ENCODE results near the gene TMEFF2.

The TMEFF2 gene

DNA sequence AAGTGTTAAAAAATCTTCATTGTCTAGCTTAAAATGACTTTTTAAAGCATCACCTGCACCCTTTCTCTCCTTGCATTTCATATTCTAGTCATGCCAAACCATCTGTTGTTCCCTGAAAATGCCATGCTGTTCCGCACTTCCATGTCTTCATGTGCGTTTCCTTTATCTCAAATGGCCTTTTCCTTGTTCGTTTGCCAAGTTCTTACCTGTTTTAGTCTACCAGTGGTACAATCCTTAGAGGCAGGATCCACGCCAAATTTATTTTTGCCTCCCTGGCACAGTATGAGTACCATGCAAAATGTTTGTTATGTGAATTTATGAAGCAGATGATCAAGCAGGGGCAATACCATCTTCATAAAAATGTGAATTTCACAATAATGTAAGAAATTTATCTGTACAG is 37.0 kb downstream of the TMEFF2 start:
- H3K9me3 ChIP-seq (ENCODE audit: insufficient read depth, low read depth, low read length): no peaks in the 10 kb centered on the region
- no peak overlapping the region for H3K4me3 ChIP-seq (ENCODE audit: low read length, poor library complexity, severe bottlenecking)
- H3K4me2 ChIP-seq (ENCODE audit: low read depth, low read length, poor library complexity, severe bottlenecking): no peak overlapping the region
- H3K4me1 ChIP-seq (ENCODE audit: insufficient read depth, low read length, poor library complexity, severe bottlenecking): peaks cover 11% of the 10 kb centered on the region
- H3K36me3 ChIP-seq (ENCODE audit: insufficient read depth, low read length): no peaks in the 10 kb centered on the region
- no peaks in the 10 kb centered on the region for H3F3A ChIP-seq (ENCODE audit: low read depth)
- H3K9ac ChIP-seq (ENCODE audit: low read depth, low read length, poor library complexity, severe bottlenecking): no peak overlapping the region
- H3K27me3 ChIP-seq (ENCODE audit: insufficient read depth, low read length, poor library complexity, severe bottlenecking): no peaks in the 10 kb centered on the region
- no peaks in the 10 kb centered on the region for H4K20me1 ChIP-seq (ENCODE audit: insufficient read depth, low read length, poor library complexity, severe bottlenecking)
- no peaks in the 10 kb centered on the region for H3K9me2 ChIP-seq (replicated peaks; ENCODE audit: low read depth, low read length)
- TF ChIP-seq, protein P1, sequence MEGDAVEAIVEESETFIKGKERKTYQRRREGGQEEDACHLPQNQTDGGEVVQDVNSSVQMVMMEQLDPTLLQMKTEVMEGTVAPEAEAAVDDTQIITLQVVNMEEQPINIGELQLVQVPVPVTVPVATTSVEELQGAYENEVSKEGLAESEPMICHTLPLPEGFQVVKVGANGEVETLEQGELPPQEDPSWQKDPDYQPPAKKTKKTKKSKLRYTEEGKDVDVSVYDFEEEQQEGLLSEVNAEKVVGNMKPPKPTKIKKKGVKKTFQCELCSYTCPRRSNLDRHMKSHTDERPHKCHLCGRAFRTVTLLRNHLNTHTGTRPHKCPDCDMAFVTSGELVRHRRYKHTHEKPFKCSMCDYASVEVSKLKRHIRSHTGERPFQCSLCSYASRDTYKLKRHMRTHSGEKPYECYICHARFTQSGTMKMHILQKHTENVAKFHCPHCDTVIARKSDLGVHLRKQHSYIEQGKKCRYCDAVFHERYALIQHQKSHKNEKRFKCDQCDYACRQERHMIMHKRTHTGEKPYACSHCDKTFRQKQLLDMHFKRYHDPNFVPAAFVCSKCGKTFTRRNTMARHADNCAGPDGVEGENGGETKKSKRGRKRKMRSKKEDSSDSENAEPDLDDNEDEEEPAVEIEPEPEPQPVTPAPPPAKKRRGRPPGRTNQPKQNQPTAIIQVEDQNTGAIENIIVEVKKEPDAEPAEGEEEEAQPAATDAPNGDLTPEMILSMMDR (conservative IDR thresholded peaks at IDR 0.05; ENCODE audit: low read length): no peak
- no peak for TF ChIP-seq EZH2phosphoT487 (IDR thresholded peaks at IDR 0.05; ENCODE audit: borderline replicate concordance)
- no peaks in the 10 kb centered on the region for H3K79me2 ChIP-seq (ENCODE audit: insufficient read depth, low read length)
- no peak overlapping the region for H2AFZ ChIP-seq (ENCODE audit: low read length)

DNA sequence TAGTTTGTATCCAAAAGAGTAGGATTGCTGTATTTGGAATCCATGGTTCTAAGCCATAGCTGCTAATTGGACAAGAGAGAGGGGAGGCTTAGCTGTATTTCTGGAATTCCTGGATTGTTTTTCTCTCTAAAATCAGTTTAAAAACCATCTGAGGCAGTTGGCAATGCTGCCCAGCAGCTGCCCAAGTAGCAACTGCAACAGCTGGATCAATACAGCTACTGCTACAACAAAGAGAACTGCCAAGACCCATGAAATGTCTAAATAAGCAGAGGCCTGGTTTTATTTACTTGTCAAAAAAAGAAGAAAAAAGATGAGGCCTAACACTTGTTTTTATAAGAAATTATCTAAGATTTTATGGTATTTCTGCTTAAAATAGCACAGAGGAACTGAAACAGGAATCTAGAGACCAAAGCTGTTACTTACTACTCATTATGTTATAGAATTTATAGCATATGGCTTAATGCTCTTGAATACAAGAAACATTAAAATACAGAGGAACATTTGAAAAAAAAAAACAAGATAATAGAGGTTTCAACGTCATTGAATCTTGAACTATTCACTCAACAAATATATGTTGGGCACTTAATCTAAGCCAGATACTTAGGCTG is 39.1 kb downstream of the TMEFF2 start:
- Histone ChIP-seq H4K20me1 (ENCODE audit: insufficient read depth, low read length, poor library complexity, severe bottlenecking) (no peaks in the 10 kb centered on the region), H3K9me3 (ENCODE audit: insufficient read depth, low read depth, low read length) (no peaks in the 10 kb centered on the region), H3K79me2 (ENCODE audit: insufficient read depth, low read length) (no peaks in the 10 kb centered on the region), H3K4me1 (ENCODE audit: insufficient read depth, low read length, poor library complexity, severe bottlenecking) (peaks cover 4% of the 10 kb centered on the region), H3F3A (ENCODE audit: low read depth) (no peaks in the 10 kb centered on the region), H3K36me3 (ENCODE audit: insufficient read depth, low read length) (no peaks in the 10 kb centered on the region), H2AFZ (ENCODE audit: low read length) (no peak overlapping the region), H3K9ac (ENCODE audit: low read depth, low read length, poor library complexity, severe bottlenecking) (no peak overlapping the region), H3K4me3 (ENCODE audit: low read length, poor library complexity, severe bottlenecking) (no peak overlapping the region), H3K27me3 (ENCODE audit: insufficient read depth, low read length, poor library complexity, severe bottlenecking) (no peaks in the 10 kb centered on the region), H3K9me2 (replicated peaks; ENCODE audit: low read depth, low read length) (no peaks in the 10 kb centered on the region), H3K4me2 (ENCODE audit: low read depth, low read length, poor library complexity, severe bottlenecking) (no peak overlapping the region)
- no peak for TF ChIP-seq EZH2phosphoT487 (IDR thresholded peaks at IDR 0.05; ENCODE audit: borderline replicate concordance)
- TF ChIP-seq, protein P1 (conservative IDR thresholded peaks at IDR 0.05; ENCODE audit: low read length): no peak

DNA sequence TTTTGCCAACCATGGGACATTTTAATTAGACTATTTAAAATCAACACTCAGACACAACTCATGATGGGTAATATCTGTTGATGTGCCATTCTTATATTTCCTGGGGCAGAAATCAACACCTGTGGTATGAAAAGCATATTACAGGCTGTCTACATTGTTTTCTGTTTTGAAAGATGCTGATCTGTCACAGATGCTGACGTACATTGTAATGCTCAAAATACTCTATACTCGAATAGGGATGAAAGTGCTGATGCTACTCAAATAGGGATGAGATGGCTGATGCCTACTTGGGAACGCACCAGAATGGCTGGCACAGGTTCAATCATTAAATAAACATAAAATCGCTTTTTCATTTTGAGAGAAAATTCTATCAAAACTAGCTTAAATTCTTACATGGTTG is 41.2 kb downstream of the TMEFF2 start:
- no peaks in the 10 kb centered on the region for H3F3A ChIP-seq (ENCODE audit: low read depth)
- TF ChIP-seq EZH2phosphoT487 (IDR thresholded peaks at IDR 0.05; ENCODE audit: borderline replicate concordance): no peak
- TF ChIP-seq, protein P1 (conservative IDR thresholded peaks at IDR 0.05; ENCODE audit: low read length): no peak
- H3K9me2 ChIP-seq (replicated peaks; ENCODE audit: low read depth, low read length): no peaks in the 10 kb centered on the region
- no peaks in the 10 kb centered on the region for H3K36me3 ChIP-seq (ENCODE audit: insufficient read depth, low read length)
- no peaks in the 10 kb centered on the region for H4K20me1 ChIP-seq (ENCODE audit: insufficient read depth, low read length, poor library complexity, severe bottlenecking)
- H2AFZ ChIP-seq (ENCODE audit: low read length): no peak overlapping the region
- no peaks in the 10 kb centered on the region for H3K79me2 ChIP-seq (ENCODE audit: insufficient read depth, low read length)
- no peaks in the 10 kb centered on the region for H3K27me3 ChIP-seq (ENCODE audit: insufficient read depth, low read length, poor library complexity, severe bottlenecking)
- no peak overlapping the region for H3K9ac ChIP-seq (ENCODE audit: low read depth, low read length, poor library complexity, severe bottlenecking)
- H3K9me3 ChIP-seq (ENCODE audit: insufficient read depth, low read depth, low read length): no peaks in the 10 kb centered on the region
- no peak overlapping the region for H3K4me2 ChIP-seq (ENCODE audit: low read depth, low read length, poor library complexity, severe bottlenecking)
- H3K4me3 ChIP-seq (ENCODE audit: low read length, poor library complexity, severe bottlenecking): no peak overlapping the region
- H3K4me1 ChIP-seq (ENCODE audit: insufficient read depth, low read length, poor library complexity, severe bottlenecking): peaks cover 4% of the 10 kb centered on the region

All from Loucy (cell line).